Measurements from ENCODE around the gene PDSS2. TPM values are rescaled to one million over a fixed set of nuclear protein-coding genes. Genes with fewer than 3 reads are reported as not detected.

PDSS2 gene
- total RNA-seq, 3 donors from 2014 or later (not counting 1 experiment from before 2014, with no cell fraction given) = 11.2 to 15.5 (median 14.2) TPM

- intact Hi-C loops (cut with micrococcal nuclease) = no loop called here
- DNase-seq (no peak), ATAC-seq (no peak)
- H3K9me3 ChIP-seq (ENCODE audit: control insufficient read depth, insufficient read depth, low read length) = no peaks in the 10 kb centered on the region
- H3K27ac Mint-ChIP-seq = no peak overlapping the region
- H3K4me3 Mint-ChIP-seq = no peak overlapping the region
- H3K27me3 Mint-ChIP-seq (ENCODE audit: low read depth in 2 of 2) = no peaks in the 10 kb centered on the region
- no peak for TF ChIP-seq CTCF (IDR thresholded peaks at IDR 0.05)
- no peak overlapping the region for H3K27ac ChIP-seq (ENCODE audit: low read length)
- H3K27me3 ChIP-seq (ENCODE audit: control insufficient read depth, insufficient read depth, low read length) = no peaks in the 10 kb centered on the region
- no peaks in the 10 kb centered on the region for H3K9me3 Mint-ChIP-seq
- no peaks in the 10 kb centered on the region for H3K36me3 Mint-ChIP-seq
- H3K4me1 ChIP-seq (ENCODE audit: control insufficient read depth, insufficient read depth, low read length) = no peaks in the 10 kb centered on the region
- H3K4me1 Mint-ChIP-seq = no peaks in the 10 kb centered on the region
- H3K4me3 ChIP-seq (ENCODE audit: low read length) = no peak overlapping the region
- H3K36me3 ChIP-seq (ENCODE audit: control insufficient read depth, insufficient read depth, low read length) = no peaks in the 10 kb centered on the region
Measured at GRCh38 chr6:107337191-107337741, 122.1 kb downstream of the PDSS2 start.

- Mint-ChIP-seq H3K27me3 (ENCODE audit: low read depth in 2 of 2) (no peaks in the 10 kb centered on the region), H3K4me3 (no peak overlapping the region), H3K27ac (no peak overlapping the region), H3K4me1 (peaks cover 11 to 19% of the 10 kb centered on the region in 2 donors), H3K36me3 (no peaks in the 10 kb centered on the region), H3K9me3 (no peaks in the 10 kb centered on the region)
- no peak overlapping the region for H3K27ac ChIP-seq (ENCODE audit: low read length)
- TF ChIP-seq CTCF (IDR thresholded peaks at IDR 0.05) = no peak
- DNase-seq = no peak
- no peaks in the 10 kb centered on the region for H3K9me3 ChIP-seq (ENCODE audit: control insufficient read depth, insufficient read depth, low read length)
- no peaks in the 10 kb centered on the region for H3K27me3 ChIP-seq (ENCODE audit: control insufficient read depth, insufficient read depth, low read length)
- no peaks in the 10 kb centered on the region for H3K4me1 ChIP-seq (ENCODE audit: control insufficient read depth, insufficient read depth, low read length)
- ATAC-seq = no peak
- H3K4me3 ChIP-seq (ENCODE audit: low read length) = no peak overlapping the region
- H3K36me3 ChIP-seq (ENCODE audit: control insufficient read depth, insufficient read depth, low read length) = no peaks in the 10 kb centered on the region
- intact Hi-C loops (cut with micrococcal nuclease) = no loop called here
- WGBS (ENCODE audit: insufficient coverage) = 97% methylated on average over 2 of the region's 3 CpGs
Measured at GRCh38 chr6:107334026-107334425, 125.3 kb downstream of the PDSS2 start.

GRCh38 chr6:107333491-107333890 lies 125.9 kb downstream of the PDSS2 start:
- no peak overlapping the region for H3K4me3 ChIP-seq (ENCODE audit: low read length)
- H3K9me3 Mint-ChIP-seq = no peaks in the 10 kb centered on the region
- H3K27me3 Mint-ChIP-seq (ENCODE audit: low read depth in 2 of 2) = no peaks in the 10 kb centered on the region
- H3K4me1 Mint-ChIP-seq = peaks cover 11 to 23% of the 10 kb centered on the region in 2 donors
- no peak for TF ChIP-seq CTCF (IDR thresholded peaks at IDR 0.05)
- DNase-seq = no peak
- no peaks in the 10 kb centered on the region for H3K36me3 ChIP-seq (ENCODE audit: control insufficient read depth, insufficient read depth, low read length)
- 91% methylated on average over 2 of the region's 2 CpGs for WGBS (ENCODE audit: insufficient coverage)
- H3K27me3 ChIP-seq (ENCODE audit: control insufficient read depth, insufficient read depth, low read length) = no peaks in the 10 kb centered on the region
- H3K4me3 Mint-ChIP-seq = no peak overlapping the region
- intact Hi-C loops (cut with micrococcal nuclease) = no loop called here
- no peak overlapping the region for H3K27ac Mint-ChIP-seq
- H3K4me1 ChIP-seq (ENCODE audit: control insufficient read depth, insufficient read depth, low read length) = no peaks in the 10 kb centered on the region
- H3K36me3 Mint-ChIP-seq = no peaks in the 10 kb centered on the region
- H3K9me3 ChIP-seq (ENCODE audit: control insufficient read depth, insufficient read depth, low read length) = no peaks in the 10 kb centered on the region
- ATAC-seq = no peak
- no peak overlapping the region for H3K27ac ChIP-seq (ENCODE audit: low read length)
